Loucy (cell line): ENCODE results near the gene SEMA4C.

ENCODE experiments used
- H2AFZ ChIP-seq: fragments of 200-600 bp; sonication (generic); 2 replicates; pipeline ENCODE4 v1.6.0; 2016; ENCODE audit warnings: antibody characterized with exemption, mild to moderate bottlenecking, low read length, moderate library complexity
- H3F3A ChIP-seq: fragments of 200-600 bp; 2 replicates; pipeline ENCODE4 v1.6.0; 2016; ENCODE audit warnings: antibody characterized with exemption, low read depth, mild to moderate bottlenecking
- H3K27me3 ChIP-seq: fragments of 200-600 bp; sonication (generic); 2 replicates; pipeline ENCODE4 v1.6.1; 2014; ENCODE audit warnings: low read length, mild to moderate bottlenecking; ENCODE audit not compliant: insufficient read depth, poor library complexity, severe bottlenecking
- H3K36me3 ChIP-seq: fragments of 200-600 bp; sonication (generic); 2 replicates; pipeline ENCODE4 v1.6.1; 2016; ENCODE audit warnings: low read length; ENCODE audit not compliant: insufficient read depth
- H3K4me1 ChIP-seq: fragments of 200-600 bp; sonication (generic); 2 replicates; pipeline ENCODE4 v1.5.1; 2014; ENCODE audit warnings: low read length, mild to moderate bottlenecking; ENCODE audit not compliant: insufficient read depth, poor library complexity, severe bottlenecking
- H3K4me2 ChIP-seq: fragments of 200-600 bp; sonication (generic); 2 replicates; pipeline ENCODE4 v1.6.0; 2014; ENCODE audit warnings: antibody characterized with exemption, low read length, low read depth, mild to moderate bottlenecking; ENCODE audit not compliant: poor library complexity, severe bottlenecking
- H3K4me3 ChIP-seq: fragments of 200-600 bp; sonication (generic); 2 replicates; pipeline ENCODE4 v1.5.1; 2014; ENCODE audit warnings: low read length, mild to moderate bottlenecking, mixed read lengths; ENCODE audit not compliant: poor library complexity, severe bottlenecking
- H3K79me2 ChIP-seq: fragments of 200-600 bp; sonication (generic); 2 replicates; pipeline ENCODE4 v1.6.1; 2014; ENCODE audit warnings: low read length; ENCODE audit not compliant: insufficient read depth
- H3K9ac ChIP-seq: fragments of 200-600 bp; sonication (generic); 2 replicates; pipeline ENCODE4 v1.6.0; 2014; ENCODE audit warnings: mild to moderate bottlenecking, low read depth, low read length, moderate library complexity; ENCODE audit not compliant: poor library complexity, severe bottlenecking
- H3K9me2 ChIP-seq: fragments of 200-600 bp; sonication (generic); replicated peaks from 2 replicates; pipeline ENCODE4 v1.6.1; 2016; ENCODE audit warnings: low read depth, low read length, mixed read lengths
- H3K9me3 ChIP-seq: fragments of 200-600 bp; sonication (generic); 2 replicates; pipeline ENCODE4 v1.6.1; 2014; ENCODE audit warnings: mild to moderate bottlenecking, antibody characterized with exemption, low read length, low read depth; ENCODE audit not compliant: insufficient read depth
- H4K20me1 ChIP-seq: fragments of 200-600 bp; sonication (generic); 2 replicates; pipeline ENCODE4 v1.6.0; 2014; ENCODE audit warnings: antibody characterized with exemption, low read length, mild to moderate bottlenecking; ENCODE audit not compliant: insufficient read depth, poor library complexity, severe bottlenecking
- CTCF ChIP-seq: fragments of 200-600 bp; sonication (generic); conservative IDR thresholded peaks from 2 replicates; pipeline ENCODE4 v1.5.1; 2014; ENCODE audit warnings: mild to moderate bottlenecking, antibody characterized with exemption, low read length
- EZH2phosphoT487 ChIP-seq: fragments of 200-600 bp; IDR thresholded peaks from 2 replicates; pipeline ENCODE4 v1.6.1; 2018; ENCODE audit warnings: antibody characterized with exemption, mild to moderate bottlenecking, moderate library complexity, borderline replicate concordance

SEMA4C gene

GRCh38 chr2:96884299-96885094 lies 14.6 kb upstream of the SEMA4C start:
- Histone ChIP-seq H3K9ac (no peak overlapping the region), H3K4me1 (no peaks in the 10 kb centered on the region), H3K9me3 (no peaks in the 10 kb centered on the region), H3K4me2 (no peak overlapping the region), H3K36me3 (no peaks in the 10 kb centered on the region), H4K20me1 (no peaks in the 10 kb centered on the region), H3K79me2 (no peaks in the 10 kb centered on the region), H3K9me2 (no peaks in the 10 kb centered on the region), H3K4me3 (no peak overlapping the region), H3F3A (no peaks in the 10 kb centered on the region), H3K27me3 (no peaks in the 10 kb centered on the region), H2AFZ (no peak overlapping the region)
- TF ChIP-seq CTCF: no peak
- TF ChIP-seq EZH2phosphoT487: no peak

GRCh38 chr2:96883306-96883705 lies 13.4 kb upstream of the SEMA4C start:
- TF ChIP-seq CTCF (no peak), EZH2phosphoT487 (no peak)
- no peak overlapping the region for H3K9ac ChIP-seq
- no peaks in the 10 kb centered on the region for H3F3A ChIP-seq
- H3K9me2 ChIP-seq: no peaks in the 10 kb centered on the region
- H3K79me2 ChIP-seq: no peaks in the 10 kb centered on the region
- no peaks in the 10 kb centered on the region for H3K36me3 ChIP-seq
- no peak overlapping the region for H3K4me3 ChIP-seq
- H2AFZ ChIP-seq: no peak overlapping the region
- H3K4me2 ChIP-seq: no peak overlapping the region
- H3K9me3 ChIP-seq: no peaks in the 10 kb centered on the region
- no peaks in the 10 kb centered on the region for H3K27me3 ChIP-seq
- H4K20me1 ChIP-seq: no peaks in the 10 kb centered on the region
- no peaks in the 10 kb centered on the region for H3K4me1 ChIP-seq

- Histone ChIP-seq H4K20me1 (no peaks in the 10 kb centered on the region), H3K27me3 (no peaks in the 10 kb centered on the region), H3F3A (no peaks in the 10 kb centered on the region), H3K79me2 (no peaks in the 10 kb centered on the region), H3K4me3 (no peak overlapping the region), H3K9ac (no peak overlapping the region), H3K4me2 (no peak overlapping the region), H3K4me1 (no peaks in the 10 kb centered on the region), H2AFZ (no peak overlapping the region), H3K9me3 (no peaks in the 10 kb centered on the region), H3K36me3 (no peaks in the 10 kb centered on the region), H3K9me2 (no peaks in the 10 kb centered on the region)
- no peak for TF ChIP-seq EZH2phosphoT487
- no peak for TF ChIP-seq CTCF
Measured at GRCh38 chr2:96882906-96883305, 13.0 kb upstream of the SEMA4C start.
